Psoas muscle (tissue), 8 donors: ENCODE results near the gene POLE3. TPM values are rescaled to one million over a fixed set of nuclear protein-coding genes. Genes with fewer than 3 reads are reported as not detected.

ENCODE experiments used
- ATAC-seq, 4 donors: fragments of 200-7000 bp; cut with Tn5 transposase; one replicate each; pipeline ENCODE4 v1.9.1; 2020; ENCODE audit warnings: moderate library complexity in 3 of 4, mild to moderate bottlenecking in 2 of 4
- DNase-seq, 2 donors: peaks; one replicate each; pipeline ENCODE4 v3.0.0-alpha.2; 2020
- H3K27ac ChIP-seq: fragments of 200-600 bp; one replicate; pipeline ENCODE4 v1.8.0; 2022
- H3K27me3 ChIP-seq, 3 donors: fragments of 200-600 bp in 1 of 3; one replicate each; pipeline versions ENCODE4 v1.6.1 to v1.8.0; 2013 to 2022; ENCODE audit warnings: low read length in 2 of 3, mild to moderate bottlenecking in 2 of 3, moderate library complexity in 1 of 3; ENCODE audit not compliant: insufficient read depth in 3 of 3
- H3K36me3 ChIP-seq, 2 donors: fragments of 200-600 bp in 1 of 2; one replicate each; pipeline versions ENCODE4 v1.6.1 to v1.8.0; 2013 to 2022; ENCODE audit warnings: low read depth in 1 of 2, mild to moderate bottlenecking in 1 of 2, moderate library complexity in 1 of 2; ENCODE audit not compliant: insufficient read depth in 1 of 2
- H3K4me1 ChIP-seq: fragments of 200-600 bp; one replicate; pipeline ENCODE4 v1.8.0; 2022
- H3K4me3 ChIP-seq: fragments of 200-600 bp; one replicate; pipeline ENCODE4 v1.8.0; 2022; ENCODE audit warnings: mild to moderate bottlenecking
- H3K9me3 ChIP-seq: fragments of 200-600 bp; one replicate; pipeline ENCODE4 v1.8.0; 2022
- WGBS, 3 donors: extraction: QIAGEN DNeasy Blood & Tissue Kit; methylation state at CpG; one replicate each; pipeline versions ENCODE4 v1.1.6 to v1.1.7; 2013; 5-methylcytosine and 5-hydroxymethylcytosine counted together
- intact Hi-C, 2 donors: fragments of 100-400 bp; cut with DNase I; formaldehyde crosslinking; loops; one replicate each; pipeline versions ENCODE4 v1.11.0 to v1.14.2; 2022
- long read RNA-seq, 2 donors: library from polyadenylated mRNA; unstranded; transcript quantifications; one replicate each; pipeline ENCODE4 v2.0.0, GENCODE V29; 2021
- polyA plus RNA-seq, 3 donors: library from polyadenylated mRNA; stranded (reverse); fragments of 200-250 nt; gene quantifications; one replicate each; pipeline ENCODE4 v1.2.3, GENCODE V29; 2013
- total RNA-seq, 4 donors: library from RNA; stranded (reverse); fragmentation: NEBNext Ultra II Directional in 2 of 4; extraction: Animal tissue kit (Norgen Biotek cat#: 25700) in 2 of 4; gene quantifications; one replicate each; pipeline versions ENCODE4 v1.2.1 to v1.2.4, GENCODE V29; 2021 to 2023
- TF ChIP-seq, protein P1 (sequence below): fragments of 200-600 bp; IDR thresholded peaks from one replicate; pipeline ENCODE4 v1.8.0; 2022; ENCODE audit warnings: antibody characterized with exemption
- donor health status: healthy with polysubstance abuse.
- donor health status: DM: no; HTN: no; CAD: no; lungs with moderate emphysema.
- donor health status: Bipolar disorder and iron deficiency.
- donor health status: healthy.
- donor health status: DM: yes; HTN: yes; CAD: no.
- donor health status: DM: no; HTN: no; CAD: no.
- donor health status: DM: no; HTN: no; CAD: no.
- donor health status: DM: yes; HTN: yes; CAD: no.

POLE3 gene, protein sequence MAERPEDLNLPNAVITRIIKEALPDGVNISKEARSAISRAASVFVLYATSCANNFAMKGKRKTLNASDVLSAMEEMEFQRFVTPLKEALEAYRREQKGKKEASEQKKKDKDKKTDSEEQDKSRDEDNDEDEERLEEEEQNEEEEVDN
- total RNA-seq (10 to 100 TPM; 29.8 to 50.4 (median 38.5) TPM), polyA plus RNA-seq (100 to 1,000 TPM in 1 of 3 donors, 10 to 100 TPM in 2; 45.4 to 173 (median 98.5) TPM)
- long read RNA-seq, donor 1, transcript POLE3-201 (4 exons, 2,109 nt) = major isoform, 18 of 21 reads
- long read RNA-seq, donor 1, partial matches to known transcripts = 0 of 21 reads
- long read RNA-seq, donor 1, other reads (novel, unspliced or antisense) = 0 of 21 reads
- long read RNA-seq, donor 2, transcript POLE3-201 (4 exons, 2,109 nt) = major isoform, 46 of 52 reads
- long read RNA-seq, donor 2, partial matches to known transcripts = 0 of 52 reads
- long read RNA-seq, donor 2, other reads (novel, unspliced or antisense) = 4 of 52 reads

DNA sequence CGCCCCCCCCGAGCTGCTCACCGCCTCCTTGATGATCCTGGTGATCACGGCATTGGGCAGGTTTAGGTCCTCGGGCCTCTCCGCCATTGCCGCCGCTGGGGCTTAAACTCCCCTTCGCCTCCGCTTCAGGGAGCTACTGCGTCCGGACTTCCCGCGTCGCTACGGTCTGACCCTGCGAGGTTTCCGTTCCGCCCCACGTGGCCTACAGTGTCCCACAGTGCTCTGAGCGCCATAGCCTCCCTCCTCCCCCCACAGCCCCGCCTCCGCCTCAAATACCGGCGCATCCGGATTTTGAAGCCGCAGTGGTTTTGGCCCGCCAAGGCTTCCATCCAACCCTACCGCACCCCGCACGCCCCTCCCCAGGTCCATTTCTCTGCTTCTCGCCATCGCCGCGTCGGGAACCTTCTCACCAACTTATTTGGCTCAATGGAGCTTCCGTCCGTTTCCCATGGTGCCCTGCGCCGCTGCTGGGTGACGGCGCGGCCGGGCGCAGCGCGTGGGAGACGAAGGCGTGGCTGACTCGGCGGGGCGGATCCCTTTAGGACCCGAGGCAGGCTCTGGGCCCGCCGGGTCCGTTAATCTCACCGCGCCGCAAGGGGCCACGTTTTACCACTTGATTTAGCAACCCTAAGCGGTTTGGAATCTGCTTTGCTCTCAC is at the start of gene POLE3, which contains the start of gene C9orf43:
POLE3 (minus strand) TSS at position 469 of the 658 bp plus-strand sequence; CDS start at position 87, 382 bp downstream.
C9orf43 (plus strand) TSS at position 541 of the 658 bp plus-strand sequence. CDS start 2,747 bp downstream, outside the sequence.
- WGBS, 3 donors = 0 to 1% (median 0%) methylated on average over 61 of the region's 61 CpGs
- TF ChIP-seq, protein P1, sequence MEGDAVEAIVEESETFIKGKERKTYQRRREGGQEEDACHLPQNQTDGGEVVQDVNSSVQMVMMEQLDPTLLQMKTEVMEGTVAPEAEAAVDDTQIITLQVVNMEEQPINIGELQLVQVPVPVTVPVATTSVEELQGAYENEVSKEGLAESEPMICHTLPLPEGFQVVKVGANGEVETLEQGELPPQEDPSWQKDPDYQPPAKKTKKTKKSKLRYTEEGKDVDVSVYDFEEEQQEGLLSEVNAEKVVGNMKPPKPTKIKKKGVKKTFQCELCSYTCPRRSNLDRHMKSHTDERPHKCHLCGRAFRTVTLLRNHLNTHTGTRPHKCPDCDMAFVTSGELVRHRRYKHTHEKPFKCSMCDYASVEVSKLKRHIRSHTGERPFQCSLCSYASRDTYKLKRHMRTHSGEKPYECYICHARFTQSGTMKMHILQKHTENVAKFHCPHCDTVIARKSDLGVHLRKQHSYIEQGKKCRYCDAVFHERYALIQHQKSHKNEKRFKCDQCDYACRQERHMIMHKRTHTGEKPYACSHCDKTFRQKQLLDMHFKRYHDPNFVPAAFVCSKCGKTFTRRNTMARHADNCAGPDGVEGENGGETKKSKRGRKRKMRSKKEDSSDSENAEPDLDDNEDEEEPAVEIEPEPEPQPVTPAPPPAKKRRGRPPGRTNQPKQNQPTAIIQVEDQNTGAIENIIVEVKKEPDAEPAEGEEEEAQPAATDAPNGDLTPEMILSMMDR = no peak
- intact Hi-C loops = no loop called here
- peak; percentile 98 to 99 (median 98) for ATAC-seq
- Histone ChIP-seq H3K27ac (peak within 1 kb of the TSS; percentile 97), H3K36me3 (peaks cover 9 to 22% of the 10 kb centered on the region in 2 donors), H3K9me3 (no peaks in the 10 kb centered on the region), H3K27me3 (no peaks in the 10 kb centered on the region), H3K4me1 (peaks cover 5% of the 10 kb centered on the region), H3K4me3 (peak within 1 kb of the TSS; percentile 95)
- DNase-seq = peak; percentile 96 to 97

DNA sequence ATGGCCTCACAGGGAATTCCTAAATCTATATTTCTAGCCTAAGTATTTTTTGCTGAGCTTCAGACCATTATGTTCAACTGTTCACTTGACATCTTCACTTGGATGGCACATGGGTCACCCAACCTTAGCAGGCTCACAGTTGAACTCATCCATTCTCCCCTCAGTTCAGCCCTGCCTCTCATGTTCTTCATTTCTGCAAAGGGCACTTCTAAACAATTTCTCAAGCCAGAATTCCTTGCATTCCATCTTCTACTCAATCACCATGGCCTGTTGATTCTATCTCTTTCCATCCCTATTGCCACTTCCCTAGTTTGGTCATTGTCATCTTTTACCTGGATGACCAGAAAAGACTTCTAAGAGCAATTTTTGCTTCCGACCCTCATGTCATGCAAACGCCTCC is 45.8 kb upstream of the POLE3 start:
- WGBS, 3 donors = 95 to 97% (median 97%) methylated on average over 2 of the region's 2 CpGs
- intact Hi-C loops = no loop called here
- Histone ChIP-seq H3K9me3 (no peaks in the 10 kb centered on the region), H3K27ac (peak overlapping the region; percentile 72), H3K36me3 (no peaks in the 10 kb centered on the region), H3K27me3 (no peaks in the 10 kb centered on the region), H3K4me3 (no peak overlapping the region), H3K4me1 (peaks cover 17% of the 10 kb centered on the region)
- ATAC-seq = no peak
- TF ChIP-seq, protein P1 = no peak
- no peak for DNase-seq

DNA sequence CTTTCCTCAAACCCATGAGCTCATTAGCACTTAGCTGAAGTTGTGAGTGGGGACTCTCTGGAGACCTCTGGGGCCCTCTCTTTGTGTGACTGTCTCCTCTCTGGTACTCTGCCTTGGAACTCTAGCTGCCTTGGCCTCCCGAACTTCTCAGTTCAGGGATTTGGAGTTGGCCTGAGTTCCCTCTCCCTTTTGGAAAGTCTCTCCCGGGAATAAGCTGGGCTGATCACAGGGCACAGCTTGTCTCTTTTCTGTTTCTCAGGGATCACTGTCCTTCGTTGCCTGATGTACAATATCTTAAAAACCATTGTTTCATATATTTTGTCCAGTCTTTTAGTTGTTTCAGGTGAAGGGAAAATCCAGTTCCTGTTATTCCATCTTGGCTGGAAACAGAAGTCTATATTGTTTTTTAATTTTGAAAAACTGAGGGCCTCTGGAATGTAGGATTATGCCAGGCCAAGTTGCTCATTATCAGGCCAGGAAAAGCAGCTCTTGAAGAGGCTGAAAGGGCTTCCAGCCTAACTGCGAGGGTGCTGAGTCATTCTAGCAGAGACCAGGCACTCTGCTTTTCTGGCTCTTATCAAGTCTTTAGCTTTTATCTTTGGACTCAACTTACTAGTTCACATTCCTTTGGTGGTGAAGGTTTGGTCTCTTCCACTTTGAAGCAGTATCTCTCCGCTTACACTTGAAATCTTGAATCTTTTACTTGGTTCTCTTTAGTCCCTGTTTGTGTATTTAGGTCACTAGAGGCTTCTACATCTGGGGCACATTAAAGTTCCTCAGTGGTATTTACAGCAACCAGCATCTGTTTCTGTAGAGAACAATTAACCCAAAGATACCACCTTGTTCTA is 44.7 kb upstream of the POLE3 start:
- peaks cover 17% of the 10 kb centered on the region for H3K4me1 ChIP-seq
- intact Hi-C loops = no loop called here
- peak overlapping the region; percentile 72 for H3K27ac ChIP-seq
- H3K9me3 ChIP-seq = no peaks in the 10 kb centered on the region
- DNase-seq (peak in 1 of 2 donors; percentile 41), ATAC-seq (peak; percentile 72 to 86 (median 77))
- no peaks in the 10 kb centered on the region for H3K27me3 ChIP-seq
- TF ChIP-seq, protein P1 = no peak
- no peak overlapping the region for H3K4me3 ChIP-seq
- 20 to 41% (median 22%) methylated on average over 5 of the region's 5 CpGs for WGBS, 3 donors
- no peaks in the 10 kb centered on the region for H3K36me3 ChIP-seq

DNA sequence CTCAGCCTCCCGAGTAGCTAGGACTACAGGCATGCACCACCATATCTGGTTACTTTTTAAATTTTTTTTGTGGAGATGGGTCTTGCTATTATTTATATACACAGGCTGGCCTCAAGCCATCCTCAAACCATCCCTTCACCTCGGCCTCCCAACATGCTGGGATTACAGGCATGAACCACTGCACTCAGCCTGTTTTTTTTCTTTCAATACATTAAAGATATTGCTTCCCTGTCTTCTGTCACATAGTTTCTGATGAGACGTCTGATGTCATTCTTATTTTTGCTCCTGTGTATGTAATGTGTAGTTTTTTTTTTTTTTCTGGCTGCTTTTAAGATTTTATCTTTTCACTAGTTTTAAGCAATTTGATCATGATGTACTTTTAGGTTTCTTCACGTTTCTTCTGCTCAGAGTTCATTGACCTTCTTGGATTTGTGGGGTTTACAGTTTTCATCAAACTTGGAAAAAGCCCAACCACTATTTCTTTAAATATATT is 41.7 kb upstream of the POLE3 start:
- Histone ChIP-seq H3K27me3 (no peaks in the 10 kb centered on the region), H3K4me1 (peaks cover 17% of the 10 kb centered on the region), H3K27ac (no peak overlapping the region), H3K4me3 (no peak overlapping the region), H3K36me3 (no peaks in the 10 kb centered on the region), H3K9me3 (no peaks in the 10 kb centered on the region)
- TF ChIP-seq, protein P1 = no peak
- 79 to 90% (median 83%) methylated on average over 4 of the region's 4 CpGs for WGBS, 3 donors
- intact Hi-C loops = no loop called here
- no peak for DNase-seq
- ATAC-seq = no peak
